Endothelial cell of umbilical vein (primary cell): ENCODE results near the gene FABP2. TPM values are rescaled to one million over a fixed set of nuclear protein-coding genes. Genes with fewer than 3 reads are reported as not detected.

Experiments used
- BruUV-seq: library from RNA; stranded (reverse); fragments of 400-500 nt; replicated peaks from 2 replicates; lab custom pipeline; 2021; lab: Mats Ljungman, UMichigan
- CTCF ChIA-PET: fragments of 300-600, 350-600 bp; sonication (Branson Sonifier 250); formaldehyde crosslinking; loops from one replicate; lab custom pipeline; 2021; ENCODE audit warnings: antibody characterized with exemption, inconsistent platforms; lab: Charles Lee
- POLR2A ChIA-PET: fragments of 300-600, 350-600 bp; sonication (Branson Sonifier 250); formaldehyde crosslinking; loops from one replicate; lab custom pipeline; 2021; ENCODE audit warnings: antibody characterized with exemption, inconsistent platforms; lab: Charles Lee
- DNase-seq: peaks from one replicate; pipeline ENCODE4 v3.0.0-alpha.2; 2011; ENCODE audit warnings: low read depth, low spot score
- FAIRE-seq: peaks from 2 replicates; lab custom pipeline; 2011; peaks lifted over from hg19 to GRCh38; lab: Jason Lieb, UNC
- H2AFZ ChIP-seq: 2 replicates; pipeline ENCODE4 v1.6.0; 2012; ENCODE audit warnings: low read depth, low read length, control low read depth, inconsistent platforms
- H3K27ac ChIP-seq: 2 replicates; pipeline ENCODE4 v1.5.1; 2011; ENCODE audit warnings: low read depth, mild to moderate bottlenecking, control low read depth, low read length, moderate library complexity; ENCODE audit not compliant: insufficient read depth
- H3K27me3 ChIP-seq, 2 experiments: 2 replicates each; pipeline versions ENCODE4 v1.6.0 to v1.6.1; 2011; ENCODE audit warnings: low read length in 2 of 2, mixed read lengths in 1 of 2; ENCODE audit not compliant: control insufficient read depth in 2 of 2, insufficient read depth in 2 of 2
- H3K36me3 ChIP-seq, 2 experiments: 2 replicates in 1 of 2; 3 replicates in 1 of 2; pipeline ENCODE4 v1.5.1; 2011; ENCODE audit warnings: low read length in 2 of 2, mild to moderate bottlenecking in 1 of 2, moderate library complexity in 1 of 2; ENCODE audit not compliant: control insufficient read depth in 2 of 2, insufficient read depth in 2 of 2; ENCODE audit errors: extremely low read depth in 1 of 2
- H3K4me1 ChIP-seq: 3 replicates; pipeline ENCODE4 v1.5.1; 2011; ENCODE audit warnings: mild to moderate bottlenecking, low read length; ENCODE audit not compliant: control insufficient read depth, insufficient read depth; ENCODE audit errors: extremely low read depth
- H3K4me2 ChIP-seq: 2 replicates; pipeline ENCODE4 v1.6.1; 2011; ENCODE audit warnings: low read length, control low read depth, mixed read lengths; ENCODE audit not compliant: insufficient read depth
- H3K4me3 ChIP-seq, 3 experiments: fragments of 200-600 bp in 1 of 3; sonication (generic), shearing (Covaris generic) in 1 of 3; replicated peaks in 1 of 3; 2 replicates each; pipeline ENCODE4 v1.5.1; 2011 to 2016; ENCODE audit warnings: control low read depth in 3 of 3, low read length in 3 of 3, mild to moderate bottlenecking in 2 of 3, inconsistent platforms in 1 of 3, low read depth in 1 of 3, moderate library complexity in 1 of 3; ENCODE audit not compliant: insufficient read depth in 1 of 3
- H3K79me2 ChIP-seq: 2 replicates; pipeline ENCODE4 v1.6.0; 2012; ENCODE audit warnings: low read length, inconsistent platforms; ENCODE audit not compliant: control insufficient read depth, insufficient read depth
- H3K9ac ChIP-seq: replicated peaks from 2 replicates; pipeline ENCODE3; 2011; ENCODE audit warnings: low read length, control low read depth; ENCODE audit not compliant: insufficient read depth; ENCODE audit errors: extremely low read depth
- H3K9me1 ChIP-seq: replicated peaks from 3 replicates; pipeline ENCODE4 v1.6.0; 2011; ENCODE audit warnings: mild to moderate bottlenecking, low read length; ENCODE audit not compliant: control insufficient read depth, insufficient read depth; ENCODE audit errors: extremely low read depth
- H3K9me3 ChIP-seq: replicated peaks from 2 replicates; pipeline ENCODE4 v1.5.1; 2012; ENCODE audit warnings: low read length, inconsistent platforms; ENCODE audit not compliant: control insufficient read depth, insufficient read depth
- H4K20me1 ChIP-seq: replicated peaks from 2 replicates; pipeline ENCODE3; 2011; ENCODE audit warnings: mild to moderate bottlenecking, low read length; ENCODE audit not compliant: control insufficient read depth, insufficient read depth; ENCODE audit errors: extremely low read depth
- CTCF ChIP-seq, 2 donors: IDR thresholded peaks; 1 replicate in 1 of 2; 2 replicates in 1 of 2; pipeline ENCODE4 v1.5.1; 2011; ENCODE audit warnings: low read length in 2 of 2, mild to moderate bottlenecking in 2 of 2, moderate library complexity in 2 of 2, control low read depth in 1 of 2, inconsistent platforms in 1 of 2, low read depth in 1 of 2; ENCODE audit not compliant: insufficient read depth in 1 of 2; ENCODE audit errors: extremely low read depth in 1 of 2
- EZH2 ChIP-seq: IDR thresholded peaks from 2 replicates; pipeline ENCODE4 v1.6.1; 2012; ENCODE audit warnings: borderline replicate concordance, low read depth, mild to moderate bottlenecking, moderate library complexity, low read length, inconsistent platforms; ENCODE audit not compliant: severe bottlenecking
- FOS ChIP-seq: IDR thresholded peaks from 2 replicates; pipeline ENCODE4 v1.6.1; 2011; ENCODE audit warnings: mild to moderate bottlenecking, low read length, moderate library complexity, borderline replicate concordance; ENCODE audit not compliant: insufficient read depth
- GATA2 ChIP-seq: IDR thresholded peaks from 2 replicates; pipeline ENCODE4 v1.7.0; 2011; ENCODE audit warnings: low read depth, mild to moderate bottlenecking, moderate library complexity, mixed read lengths, low read length; ENCODE audit not compliant: insufficient read length, insufficient read depth
- JUN ChIP-seq: IDR thresholded peaks from 2 replicates; pipeline ENCODE4 v1.6.1; 2011; ENCODE audit warnings: borderline replicate concordance, low read depth; ENCODE audit not compliant: insufficient read length, insufficient read depth
- MAX ChIP-seq: IDR thresholded peaks from 2 replicates; pipeline ENCODE4 v1.6.1; 2011; ENCODE audit not compliant: insufficient read depth, insufficient read length
- MYC ChIP-seq: IDR thresholded peaks from one replicate; pipeline ENCODE4 v1.6.1; 2011; ENCODE audit warnings: mild to moderate bottlenecking, low read depth, low read length
- POLR2A ChIP-seq: IDR thresholded peaks from 2 replicates; pipeline ENCODE4 v1.6.1; 2012; ENCODE audit warnings: low read depth, mild to moderate bottlenecking, control low read depth, low read length
- POLR2AphosphoS5 ChIP-seq: IDR thresholded peaks from 2 replicates; pipeline ENCODE4 v1.6.1; 2012; ENCODE audit warnings: low read depth, mild to moderate bottlenecking, control low read depth, low read length, moderate library complexity; ENCODE audit not compliant: insufficient read depth
- dilution Hi-C: fragments of 300-500 bp; cut with MboI; formaldehyde crosslinking; loops from one replicate; pipeline ENCODE4 v1.15.0; 2019; ENCODE audit warnings: low sequenced_read_pairs; ENCODE audit not compliant: extremely low pct_ligation_motif_present
- intact Hi-C: fragments of 100-400 bp; cut with micrococcal nuclease; formaldehyde crosslinking; loops from one replicate; pipeline ENCODE4 v1.10.0; 2022
- polyA plus RNA-seq, 4 experiments: library from polyadenylated mRNA; depleted of rRNA in 3 of 4; stranded (reverse) in 3 of 4; unstranded in 1 of 4; fragments of >200 nt; gene quantifications; 2 replicates each; pipeline versions ENCODE4 v1.2.1 to v1.2.3, GENCODE V29; 2011 to 2012; ENCODE audit warnings: missing spikeins in 1 of 4
- total RNA-seq: library from RNA; stranded (reverse); gene quantifications from 2 replicates; pipeline ENCODE4 v1.2.3, GENCODE V29; 2021

Gene FABP2
- total and polyA plus RNA-seq, 2 donors (not counting 3 experiments of a cell fraction or from before 2014, with no cell fraction given): not detected

GRCh38 chr4:119302073-119302832 is 19.7 kb downstream of the FABP2 start:
- intact Hi-C loops: loop anchor here (10.0 kb wide), 1 partner anchor 153 kb away; no protein-coding TSS in a partner anchor
- ChIA-PET POLR2A (no interaction called here), CTCF (no interaction called here)
- TF ChIP-seq MAX (no peak), GATA2 (no peak), CTCF (IDR thresholded peaks at IDR 0.05; ENCODE audit: extremely low read depth in 1 of 2, insufficient read depth in 1 of 2, low read depth in 1 of 2, low read length in 2 of 2) (no peak), POLR2A (no peak), EZH2 (no peak), FOS (no peak), JUN (no peak), POLR2AphosphoS5 (no peak), MYC (no peak)
- Histone ChIP-seq H4K20me1 (no peaks in the 10 kb centered on the region), H2AFZ (no peak overlapping the region), H3K36me3 (no peaks in the 10 kb centered on the region), H3K4me1 (peaks cover 12% of the 10 kb centered on the region), H3K27me3 (no peaks in the 10 kb centered on the region), H3K9ac (no peak overlapping the region), H3K4me3 (no peak overlapping the region), H3K4me2 (no peak overlapping the region), H3K27ac (no peak overlapping the region), H3K79me2 (peaks cover 21% of the 10 kb centered on the region), H3K9me1 (no peaks in the 10 kb centered on the region), H3K9me3 (no peaks in the 10 kb centered on the region)
- DNase-seq: no peak
- no TSS peak for BruUV-seq
- FAIRE-seq: no peak
- dilution Hi-C loops: no loop called here
